SK-N-SH (cell line): ENCODE measurements around the gene HECW1. TPM values are rescaled to one million over a fixed set of nuclear protein-coding genes. Genes with fewer than 3 reads are reported as not detected.

Experiments
- CTCF ChIA-PET: fragments of 300-600, 350-600 bp; formaldehyde crosslinking; extraction: SDS; loops from one replicate; lab custom pipeline; 2021; lab: Yijun Ruan, JAX
- POLR2A ChIA-PET: fragments of 350-600 bp; sonication (Branson Sonifier 250); formaldehyde crosslinking; extraction: SDS; loops from one replicate; lab custom pipeline; 2020; ENCODE audit warnings: antibody characterized with exemption, inconsistent platforms; lab: Yijun Ruan, JAX
- DNase-seq: peaks from one replicate; pipeline ENCODE4 v3.0.0; 2012
- H2AFZ ChIP-seq: fragments of 200-600 bp; sonication (generic); 2 replicates; pipeline ENCODE4 v1.8.1; 2016; ENCODE audit warnings: antibody characterized with exemption, mild to moderate bottlenecking, low read depth
- H3F3A ChIP-seq: fragments of 200-600 bp; sonication (generic); replicated peaks from 2 replicates; pipeline ENCODE3; 2016; ENCODE audit warnings: antibody characterized with exemption, mild to moderate bottlenecking; ENCODE audit not compliant: insufficient read depth
- H3K27ac ChIP-seq, 2 experiments: fragments of 200-500 bp in 1 of 2; fragments of 200-600 bp in 1 of 2; sonication (Bioruptor generic) in 1 of 2; sonication (generic), shearing (Covaris generic) in 1 of 2; 2 replicates each; pipeline versions ENCODE4 v1.5.1 to v1.6.1; 2014 to 2016; ENCODE audit warnings: low read depth in 2 of 2, inconsistent platforms in 1 of 2, low read length in 1 of 2, mild to moderate bottlenecking in 1 of 2, mixed read lengths in 1 of 2
- H3K27me3 ChIP-seq: fragments of 200-600 bp; sonication (generic), shearing (Covaris generic); 2 replicates; pipeline ENCODE4 v1.6.1; 2016; ENCODE audit warnings: mixed run types; ENCODE audit not compliant: insufficient read depth
- H3K36me3 ChIP-seq, 2 experiments: fragments of 200-500 bp in 1 of 2; fragments of 200-600 bp in 1 of 2; sonication (Bioruptor generic) in 1 of 2; sonication (generic) in 1 of 2; replicated peaks in 1 of 2; 2 replicates each; pipeline versions ENCODE3 to v1.5.1; 2014 to 2016; ENCODE audit warnings: low read length in 1 of 2, mild to moderate bottlenecking in 1 of 2; ENCODE audit not compliant: insufficient read depth in 2 of 2, control insufficient read depth in 1 of 2
- H3K4me1 ChIP-seq, 2 experiments: fragments of 200-500 bp in 1 of 2; fragments of 200-600 bp in 1 of 2; sonication (Bioruptor generic) in 1 of 2; sonication (generic), shearing (Covaris generic) in 1 of 2; 2 replicates each; pipeline versions ENCODE4 v1.5.1 to v1.6.1; 2014 to 2016; ENCODE audit warnings: low read depth in 1 of 2, low read length in 1 of 2, mixed run types in 1 of 2; ENCODE audit not compliant: insufficient read depth in 2 of 2, control insufficient read depth in 1 of 2
- H3K4me2 ChIP-seq: fragments of 200-600 bp; sonication (generic), shearing (Covaris generic); 2 replicates; pipeline ENCODE4 v1.6.1; 2017; ENCODE audit warnings: mixed run types
- H3K4me3 ChIP-seq, 2 experiments: fragments of 200-500 bp in 1 of 2; fragments of 200-600 bp in 1 of 2; sonication (Bioruptor generic) in 1 of 2; sonication (generic), shearing (Covaris generic) in 1 of 2; 2 replicates each; pipeline versions ENCODE4 v1.5.1 to v1.8.1; 2014 to 2016; ENCODE audit warnings: low read depth in 2 of 2, inconsistent platforms in 1 of 2, low read length in 1 of 2, mild to moderate bottlenecking in 1 of 2, mixed read lengths in 1 of 2, moderate library complexity in 1 of 2
- H3K79me2 ChIP-seq: fragments of 200-600 bp; sonication (generic); 2 replicates; pipeline ENCODE4 v1.8.1; 2017; ENCODE audit warnings: mild to moderate bottlenecking; ENCODE audit not compliant: insufficient read depth
- H3K9ac ChIP-seq: fragments of 200-600 bp; sonication (generic); 2 replicates; pipeline ENCODE4 v1.6.1; 2017; ENCODE audit warnings: mixed run types
- H3K9me2 ChIP-seq: fragments of 200-600 bp; sonication (generic); 2 replicates; pipeline ENCODE4 v1.6.1; 2017; ENCODE audit warnings: mixed run types
- H3K9me3 ChIP-seq: fragments of 200-600 bp; sonication (generic); 2 replicates; pipeline ENCODE4 v1.6.1; 2017; ENCODE audit warnings: mixed run types, mild to moderate bottlenecking, moderate library complexity
- H4K20me1 ChIP-seq: fragments of 200-600 bp; sonication (generic); 2 replicates; pipeline ENCODE4 v1.6.1; 2017; ENCODE audit warnings: mild to moderate bottlenecking, mixed run types; ENCODE audit not compliant: insufficient read depth
- CHD2 ChIP-seq: fragments of 150-350 bp; IDR thresholded peaks from 2 replicates; pipeline ENCODE4 v1.6.1; 2018; ENCODE audit warnings: low read length; ENCODE audit not compliant: partially characterized antibody
- ELF1 ChIP-seq: IDR thresholded peaks from 2 replicates; pipeline ENCODE4 v1.4.0; 2012
- EP300 ChIP-seq, 2 experiments: IDR thresholded peaks; 2 replicates each; pipeline versions ENCODE4 v1.4.0 to v1.6.1; 2012; ENCODE audit warnings: borderline replicate concordance in 1 of 2, low read depth in 1 of 2, low read length in 1 of 2
- EZH2phosphoT487 ChIP-seq: fragments of 200-600 bp; sonication (generic); IDR thresholded peaks from 2 replicates; pipeline ENCODE4 v1.6.1; 2017; ENCODE audit warnings: low read depth, mixed run types, mild to moderate bottlenecking, antibody characterized with exemption, moderate library complexity, borderline replicate concordance
- FOSL2 ChIP-seq: IDR thresholded peaks from 2 replicates; pipeline ENCODE4 v1.4.0; 2012; ENCODE audit warnings: low read depth, mild to moderate bottlenecking, moderate library complexity, borderline replicate concordance
- FOXJ3 ChIP-seq: sonication (generic); formaldehyde crosslinking; IDR thresholded peaks from 2 replicates; pipeline ENCODE4 v1.5.1; 2020; ENCODE audit warnings: mild to moderate bottlenecking, missing genetic modification reagents
- FOXM1 ChIP-seq: IDR thresholded peaks from 2 replicates; pipeline ENCODE4 v1.4.0; 2012; ENCODE audit warnings: low read depth, mild to moderate bottlenecking
- GABPA ChIP-seq: IDR thresholded peaks from 2 replicates; pipeline ENCODE4 v1.4.0; 2012; ENCODE audit warnings: low read depth, mild to moderate bottlenecking
- GATA2 ChIP-seq: sonication (generic); formaldehyde crosslinking; IDR thresholded peaks from 2 replicates; pipeline ENCODE4 v1.5.0; 2020; ENCODE audit warnings: mild to moderate bottlenecking, missing genetic modification reagents
- IRF3 ChIP-seq: fragments of 150-350 bp; IDR thresholded peaks from 2 replicates; pipeline ENCODE4 v1.6.1; 2016; ENCODE audit warnings: mild to moderate bottlenecking, low read depth, low read length
- JUND ChIP-seq: IDR thresholded peaks from 2 replicates; pipeline ENCODE4 v1.4.0; 2012
- MAX ChIP-seq: IDR thresholded peaks from 2 replicates; pipeline ENCODE4 v1.4.0; 2012; ENCODE audit warnings: low read depth
- MEF2A ChIP-seq: IDR thresholded peaks from 2 replicates; pipeline ENCODE4 v1.4.0; 2012; ENCODE audit warnings: low read depth, borderline replicate concordance
- MXI1 ChIP-seq: IDR thresholded peaks from 2 replicates; pipeline ENCODE4 v1.6.1; 2012; ENCODE audit warnings: mild to moderate bottlenecking, low read depth, low read length, improper control_type of control experiment
- NFIC ChIP-seq: IDR thresholded peaks from 2 replicates; pipeline ENCODE4 v1.4.0; 2012; ENCODE audit warnings: borderline replicate concordance
- NRF1 ChIP-seq: IDR thresholded peaks from 2 replicates; pipeline ENCODE4 v1.6.1; 2012; ENCODE audit warnings: low read depth, mild to moderate bottlenecking, low read length
- POLR2AphosphoS5 ChIP-seq: IDR thresholded peaks from 2 replicates; pipeline ENCODE4 v1.6.1; 2012; ENCODE audit warnings: low read depth, low read length
- RAD21 ChIP-seq: IDR thresholded peaks from 2 replicates; pipeline ENCODE4 v1.6.1; 2012; ENCODE audit warnings: mild to moderate bottlenecking, low read length
- RCOR1 ChIP-seq: fragments of 150-350 bp; IDR thresholded peaks from 2 replicates; pipeline ENCODE4 v1.6.1; 2017; ENCODE audit warnings: antibody characterized with exemption, low read length
- RFX5 ChIP-seq: IDR thresholded peaks from 2 replicates; pipeline ENCODE4 v1.6.1; 2012; ENCODE audit warnings: mild to moderate bottlenecking, improper control_type of control experiment, low read length
- RXRA ChIP-seq: IDR thresholded peaks from 2 replicates; pipeline ENCODE4 v1.4.0; 2012; ENCODE audit warnings: low read depth, mild to moderate bottlenecking, borderline replicate concordance
- SIN3A ChIP-seq: IDR thresholded peaks from 2 replicates; pipeline ENCODE4 v1.6.1; 2012; ENCODE audit warnings: low read depth, mild to moderate bottlenecking, low read length, moderate library complexity, borderline replicate concordance
- SMC3 ChIP-seq: IDR thresholded peaks from 2 replicates; pipeline ENCODE4 v1.6.1; 2012; ENCODE audit warnings: low read depth, low read length, improper control_type of control experiment
- TCF12 ChIP-seq: IDR thresholded peaks from 2 replicates; pipeline ENCODE4 v1.4.0; 2012
- TEAD4 ChIP-seq: IDR thresholded peaks from 2 replicates; pipeline ENCODE4 v1.4.0; 2012; ENCODE audit warnings: mild to moderate bottlenecking, borderline replicate concordance; ENCODE audit not compliant: insufficient read depth
- USF1 ChIP-seq: IDR thresholded peaks from 2 replicates; pipeline ENCODE4 v1.4.0; 2012; ENCODE audit warnings: low read depth, borderline replicate concordance
- YY1 ChIP-seq: IDR thresholded peaks from 2 replicates; pipeline ENCODE4 v1.4.0; 2012; ENCODE audit warnings: low read depth, mild to moderate bottlenecking
- WGBS: methylation state at CpG from one replicate; pipeline ENCODE4 v1.1.6; 2017; ENCODE audit warnings: low lambda C conversion rate; 5-methylcytosine and 5-hydroxymethylcytosine counted together
- polyA plus RNA-seq, 3 experiments: library from polyadenylated mRNA; depleted of rRNA; stranded (reverse); fragments of >200 nt; gene quantifications; 2 replicates each; pipeline ENCODE4 v1.2.3, GENCODE V29; 2012
- TF ChIP-seq, protein P1 (sequence below): IDR thresholded peaks from 2 replicates; pipeline ENCODE4 v1.4.0; 2012; ENCODE audit warnings: low read depth, borderline replicate concordance
- TF ChIP-seq, protein P2 (sequence below): IDR thresholded peaks from 2 replicates; pipeline ENCODE4; 2012
- TF ChIP-seq, protein P3 (sequence below): fragments of 150-350 bp; IDR thresholded peaks from 2 replicates; pipeline ENCODE4 v1.6.1; 2017; ENCODE audit warnings: antibody characterized with exemption, low read length, low read depth, borderline replicate concordance

The HECW1 gene
- polyA plus RNA-seq, 1 of the 3 experiments (the other 2 are of a cell fraction): not detected

- Histone ChIP-seq H3K27me3 (peaks cover 40% of the 10 kb centered on the region), H3K79me2 (no peaks in the 10 kb centered on the region), H4K20me1 (no peaks in the 10 kb centered on the region), H2AFZ (no peak overlapping the region), H3K9me3 (no peaks in the 10 kb centered on the region), H3F3A (peaks cover 12% of the 10 kb centered on the region), H3K9me2 (no peaks in the 10 kb centered on the region), H3K27ac (peak overlapping the region in 1 of 2 experiments; percentile 94; a peak in 2 of 4 replicates), H3K4me1 (peaks cover 10 to 54% of the 10 kb centered on the region in 2 experiments; a peak in 3 of 4 replicates), H3K9ac (no peak overlapping the region), H3K4me2 (no peak overlapping the region), H3K4me3 (no peak overlapping the region), H3K36me3 (no peaks in the 10 kb centered on the region)
- CTCF ChIA-PET: interaction anchor here (0.9 to 4.5 kb wide), 6 partner anchors 12 to 306 kb away, joined by 3 to 38 read pairs (median 5); partner anchors contain the start of gene STK17A
- peak; percentile 87 for DNase-seq
- 35% methylated on average over 9 of the region's 9 CpGs for WGBS
- POLR2A ChIA-PET: interaction anchor here (1.0 kb wide), 3 partner anchors 20 to 226 kb away, joined by 3 read pairs; partner anchors contain the start of gene BLVRA
- TF ChIP-seq GATA2 (CRISPR knock-in tag) (peak; percentile 94), YY1 (no peak), RXRA (no peak), JUND (no peak), EZH2phosphoT487 (no peak), NRF1 (no peak), MEF2A (no peak), CHD2 (peak; percentile 95), POLR2AphosphoS5 (peak; percentile 86), RAD21 (peak; percentile 59), TCF12 (peak; percentile 95), FOXJ3 (peak; percentile 98), ELF1 (no peak), RCOR1 (peak; percentile 99), USF1 (no peak), GABPA (no peak), SMC3 (no peak; the same call in 1 of the 2 replicates), NFIC (no peak), RFX5 (no peak), MXI1 (peak; percentile 84), FOXM1 (no peak), IRF3 (no peak), SIN3A (no peak), MAX (no peak), TEAD4 (peak; percentile 67; the same call in 1 of the 2 replicates), EP300 (IDR thresholded peaks at IDR 0.05; ENCODE audit: borderline replicate concordance in 1 of 2, low read depth in 1 of 2, low read length in 1 of 2) (peak in 1 of 2 experiments; percentile 99; a peak in 2 of 4 replicates), FOSL2 (no peak)
- TF ChIP-seq, protein P1, sequence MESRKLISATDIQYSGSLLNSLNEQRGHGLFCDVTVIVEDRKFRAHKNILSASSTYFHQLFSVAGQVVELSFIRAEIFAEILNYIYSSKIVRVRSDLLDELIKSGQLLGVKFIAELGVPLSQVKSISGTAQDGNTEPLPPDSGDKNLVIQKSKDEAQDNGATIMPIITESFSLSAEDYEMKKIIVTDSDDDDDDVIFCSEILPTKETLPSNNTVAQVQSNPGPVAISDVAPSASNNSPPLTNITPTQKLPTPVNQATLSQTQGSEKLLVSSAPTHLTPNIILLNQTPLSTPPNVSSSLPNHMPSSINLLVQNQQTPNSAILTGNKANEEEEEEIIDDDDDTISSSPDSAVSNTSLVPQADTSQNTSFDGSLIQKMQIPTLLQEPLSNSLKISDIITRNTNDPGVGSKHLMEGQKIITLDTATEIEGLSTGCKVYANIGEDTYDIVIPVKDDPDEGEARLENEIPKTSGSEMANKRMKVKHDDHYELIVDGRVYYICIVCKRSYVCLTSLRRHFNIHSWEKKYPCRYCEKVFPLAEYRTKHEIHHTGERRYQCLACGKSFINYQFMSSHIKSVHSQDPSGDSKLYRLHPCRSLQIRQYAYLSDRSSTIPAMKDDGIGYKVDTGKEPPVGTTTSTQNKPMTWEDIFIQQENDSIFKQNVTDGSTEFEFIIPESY: no peak
- TF ChIP-seq, protein P2, sequence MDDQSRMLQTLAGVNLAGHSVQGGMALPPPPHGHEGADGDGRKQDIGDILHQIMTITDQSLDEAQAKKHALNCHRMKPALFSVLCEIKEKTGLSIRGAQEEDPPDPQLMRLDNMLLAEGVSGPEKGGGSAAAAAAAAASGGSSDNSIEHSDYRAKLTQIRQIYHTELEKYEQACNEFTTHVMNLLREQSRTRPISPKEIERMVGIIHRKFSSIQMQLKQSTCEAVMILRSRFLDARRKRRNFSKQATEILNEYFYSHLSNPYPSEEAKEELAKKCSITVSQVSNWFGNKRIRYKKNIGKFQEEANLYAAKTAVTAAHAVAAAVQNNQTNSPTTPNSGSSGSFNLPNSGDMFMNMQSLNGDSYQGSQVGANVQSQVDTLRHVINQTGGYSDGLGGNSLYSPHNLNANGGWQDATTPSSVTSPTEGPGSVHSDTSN: peak; percentile 74
- TF ChIP-seq, protein P3, sequence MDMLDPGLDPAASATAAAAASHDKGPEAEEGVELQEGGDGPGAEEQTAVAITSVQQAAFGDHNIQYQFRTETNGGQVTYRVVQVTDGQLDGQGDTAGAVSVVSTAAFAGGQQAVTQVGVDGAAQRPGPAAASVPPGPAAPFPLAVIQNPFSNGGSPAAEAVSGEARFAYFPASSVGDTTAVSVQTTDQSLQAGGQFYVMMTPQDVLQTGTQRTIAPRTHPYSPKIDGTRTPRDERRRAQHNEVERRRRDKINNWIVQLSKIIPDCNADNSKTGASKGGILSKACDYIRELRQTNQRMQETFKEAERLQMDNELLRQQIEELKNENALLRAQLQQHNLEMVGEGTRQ: no peak; the same call in 1 of the 2 replicates
These were observed 419.3 kb downstream of the HECW1 start for GRCh38 chr7:43531700-43532099.
